OCI-LY1 (cell line): ENCODE data around the gene COL23A1.

ENCODE experiments used
- H2AFZ ChIP-seq: fragments of 200-600 bp; sonication (generic), shearing (Covaris generic); 2 replicates; pipeline ENCODE4 v1.6.0; 2014; ENCODE audit warnings: antibody characterized with exemption, mild to moderate bottlenecking, low read length
- H3F3A ChIP-seq: fragments of 200-600 bp; sonication (generic), shearing (Covaris generic); 2 replicates; pipeline ENCODE4 v1.6.0; 2014; ENCODE audit warnings: mild to moderate bottlenecking, antibody characterized with exemption, low read length, moderate library complexity; ENCODE audit not compliant: insufficient read depth
- H3K27ac ChIP-seq: fragments of 200-600 bp; sonication (generic); 2 replicates; pipeline ENCODE4 v1.5.1; 2014; ENCODE audit warnings: low read length, mixed run types, mild to moderate bottlenecking, low read depth; ENCODE audit not compliant: poor library complexity, severe bottlenecking
- H3K27me3 ChIP-seq: fragments of 200-600 bp; sonication (generic); 2 replicates; pipeline ENCODE4 v1.6.0; 2014; ENCODE audit warnings: antibody characterized with exemption, mild to moderate bottlenecking, low read length, moderate library complexity; ENCODE audit not compliant: insufficient read depth
- H3K36me3 ChIP-seq: fragments of 200-600 bp; sonication (generic); 2 replicates; pipeline ENCODE4 v1.6.1; 2014; ENCODE audit warnings: mild to moderate bottlenecking, antibody characterized with exemption, low read length, moderate library complexity, mixed read lengths; ENCODE audit not compliant: insufficient read depth
- H3K4me1 ChIP-seq: fragments of 200-600 bp; sonication (generic); 2 replicates; pipeline ENCODE4 v1.5.1; 2014; ENCODE audit warnings: mild to moderate bottlenecking, low read length, moderate library complexity; ENCODE audit not compliant: insufficient read depth, severe bottlenecking
- H3K4me2 ChIP-seq: fragments of 200-600 bp; sonication (generic), shearing (Covaris generic); 2 replicates; pipeline ENCODE4 v1.6.1; 2014; ENCODE audit warnings: low read length
- H3K4me3 ChIP-seq: fragments of 200-600 bp; sonication (generic); 2 replicates; pipeline ENCODE4 v1.5.1; 2014; ENCODE audit warnings: low read length, low read depth, mild to moderate bottlenecking, mixed read lengths; ENCODE audit not compliant: poor library complexity, severe bottlenecking
- H3K79me2 ChIP-seq: fragments of 200-600 bp; shearing (Covaris generic); 2 replicates; pipeline ENCODE4 v1.6.1; 2016; ENCODE audit warnings: mixed run types, low read length, mixed read lengths; ENCODE audit not compliant: insufficient read depth
- H3K9ac ChIP-seq: fragments of 200-600 bp; sonication (generic), shearing (Covaris generic); 2 replicates; pipeline ENCODE4 v1.6.1; 2014; ENCODE audit warnings: mild to moderate bottlenecking, low read length, mixed read lengths
- H3K9me2 ChIP-seq: fragments of 200-600 bp; sonication (generic), shearing (Covaris generic); 2 replicates; pipeline ENCODE4 v1.6.1; 2014; ENCODE audit warnings: low read depth, mild to moderate bottlenecking, low read length, mixed read lengths
- H3K9me3 ChIP-seq: fragments of 200-600 bp; shearing (Covaris generic); 2 replicates; pipeline ENCODE4 v1.6.1; 2014; ENCODE audit warnings: low read length, mixed read lengths
- H4K20me1 ChIP-seq: fragments of 200-600 bp; sonication (generic), shearing (Covaris generic); 2 replicates; pipeline ENCODE4 v1.6.0; 2016; ENCODE audit warnings: mild to moderate bottlenecking, low read length; ENCODE audit not compliant: insufficient read depth
- EZH2 ChIP-seq: fragments of 200-600 bp; sonication (generic), shearing (Covaris generic); IDR thresholded peaks from 2 replicates; pipeline ENCODE4 v1.8.0; 2017; ENCODE audit warnings: borderline replicate concordance, mixed run types, mild to moderate bottlenecking, antibody characterized with exemption, low read length, moderate library complexity, mixed read lengths
- TF ChIP-seq, protein P1 (sequence below): fragments of 200-600 bp; sonication (generic), shearing (Covaris generic); IDR thresholded peaks from 2 replicates; pipeline ENCODE4 v1.5.1; 2017; ENCODE audit warnings: mild to moderate bottlenecking, antibody characterized with exemption, low read length, moderate library complexity, mixed read lengths

The COL23A1 gene

DNA sequence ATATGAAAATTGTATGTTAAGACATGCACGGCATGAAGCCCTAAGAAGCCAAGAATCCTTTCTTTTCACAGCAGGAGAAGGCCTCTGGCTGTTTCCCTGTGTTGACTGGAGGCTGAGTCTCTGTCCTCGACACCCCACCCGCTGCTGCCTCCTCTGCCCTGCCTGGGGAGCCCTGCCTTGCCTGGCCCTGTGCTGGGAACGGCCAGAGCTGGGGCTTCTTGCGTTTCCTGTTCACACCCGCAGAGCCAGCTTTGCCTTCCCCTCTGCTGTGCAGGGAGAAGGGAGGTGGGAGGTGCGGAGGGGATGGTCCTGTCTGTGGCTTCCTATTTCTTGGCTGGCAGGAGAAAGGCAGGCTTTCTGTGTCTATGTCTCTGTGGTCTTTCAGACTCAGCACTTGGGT is 396.2 kb downstream of the COL23A1 start:
- no peaks in the 10 kb centered on the region for H3K9me3 ChIP-seq
- H3F3A ChIP-seq, result no peaks in the 10 kb centered on the region
- H3K4me1 ChIP-seq, result no peaks in the 10 kb centered on the region
- H3K9me2 ChIP-seq, result no peaks in the 10 kb centered on the region
- no peak overlapping the region for H3K27ac ChIP-seq
- no peak overlapping the region for H3K4me3 ChIP-seq
- H3K36me3 ChIP-seq, result no peaks in the 10 kb centered on the region
- H4K20me1 ChIP-seq, result no peaks in the 10 kb centered on the region
- H3K79me2 ChIP-seq, result no peaks in the 10 kb centered on the region
- no peak for TF ChIP-seq EZH2
- TF ChIP-seq, protein P1, sequence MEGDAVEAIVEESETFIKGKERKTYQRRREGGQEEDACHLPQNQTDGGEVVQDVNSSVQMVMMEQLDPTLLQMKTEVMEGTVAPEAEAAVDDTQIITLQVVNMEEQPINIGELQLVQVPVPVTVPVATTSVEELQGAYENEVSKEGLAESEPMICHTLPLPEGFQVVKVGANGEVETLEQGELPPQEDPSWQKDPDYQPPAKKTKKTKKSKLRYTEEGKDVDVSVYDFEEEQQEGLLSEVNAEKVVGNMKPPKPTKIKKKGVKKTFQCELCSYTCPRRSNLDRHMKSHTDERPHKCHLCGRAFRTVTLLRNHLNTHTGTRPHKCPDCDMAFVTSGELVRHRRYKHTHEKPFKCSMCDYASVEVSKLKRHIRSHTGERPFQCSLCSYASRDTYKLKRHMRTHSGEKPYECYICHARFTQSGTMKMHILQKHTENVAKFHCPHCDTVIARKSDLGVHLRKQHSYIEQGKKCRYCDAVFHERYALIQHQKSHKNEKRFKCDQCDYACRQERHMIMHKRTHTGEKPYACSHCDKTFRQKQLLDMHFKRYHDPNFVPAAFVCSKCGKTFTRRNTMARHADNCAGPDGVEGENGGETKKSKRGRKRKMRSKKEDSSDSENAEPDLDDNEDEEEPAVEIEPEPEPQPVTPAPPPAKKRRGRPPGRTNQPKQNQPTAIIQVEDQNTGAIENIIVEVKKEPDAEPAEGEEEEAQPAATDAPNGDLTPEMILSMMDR, result no peak
- no peak overlapping the region for H3K9ac ChIP-seq
- H2AFZ ChIP-seq, result no peak overlapping the region
- H3K27me3 ChIP-seq, result peaks cover under 1% of the 10 kb centered on the region; the same call in 1 of the 2 replicates
- H3K4me2 ChIP-seq, result no peak overlapping the region

DNA sequence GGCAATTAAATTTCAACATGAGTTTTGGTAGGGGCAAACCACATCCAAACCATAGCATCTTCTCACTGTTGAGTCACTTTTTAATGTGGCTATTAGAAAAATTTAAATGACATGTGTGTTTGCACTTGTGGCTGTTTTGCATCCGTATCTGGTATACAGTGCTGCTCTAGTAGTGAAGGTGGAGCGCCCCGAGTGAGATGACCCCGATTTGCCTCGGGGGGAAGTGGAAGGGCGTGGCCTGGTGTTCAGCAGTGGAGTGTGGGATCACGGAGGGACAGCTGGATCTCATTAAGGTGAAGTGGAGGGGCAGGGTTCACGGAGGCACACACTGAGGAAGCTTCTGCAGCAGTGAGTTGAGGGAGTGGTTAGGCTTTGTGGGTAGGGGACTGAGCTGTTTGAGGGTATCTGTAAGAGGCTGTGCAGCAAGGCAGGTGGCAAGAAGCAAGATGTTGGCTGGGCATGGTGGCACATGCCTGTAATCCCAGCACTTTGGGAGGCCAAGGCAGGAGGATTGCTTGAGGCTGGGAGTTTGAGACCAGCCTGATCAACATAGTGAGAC is 396.9 kb downstream of the COL23A1 start:
- Histone ChIP-seq H3K79me2 (no peaks in the 10 kb centered on the region), H3K9me3 (no peaks in the 10 kb centered on the region), H3K9ac (no peak overlapping the region), H2AFZ (no peak overlapping the region), H4K20me1 (no peaks in the 10 kb centered on the region), H3F3A (no peaks in the 10 kb centered on the region), H3K4me3 (no peak overlapping the region), H3K4me2 (no peak overlapping the region), H3K9me2 (no peaks in the 10 kb centered on the region), H3K36me3 (no peaks in the 10 kb centered on the region), H3K27me3 (peaks cover 5% of the 10 kb centered on the region; the same call in 1 of the 2 replicates), H3K4me1 (no peaks in the 10 kb centered on the region), H3K27ac (no peak overlapping the region)
- TF ChIP-seq EZH2, result no peak
- TF ChIP-seq, protein P1, result no peak

DNA sequence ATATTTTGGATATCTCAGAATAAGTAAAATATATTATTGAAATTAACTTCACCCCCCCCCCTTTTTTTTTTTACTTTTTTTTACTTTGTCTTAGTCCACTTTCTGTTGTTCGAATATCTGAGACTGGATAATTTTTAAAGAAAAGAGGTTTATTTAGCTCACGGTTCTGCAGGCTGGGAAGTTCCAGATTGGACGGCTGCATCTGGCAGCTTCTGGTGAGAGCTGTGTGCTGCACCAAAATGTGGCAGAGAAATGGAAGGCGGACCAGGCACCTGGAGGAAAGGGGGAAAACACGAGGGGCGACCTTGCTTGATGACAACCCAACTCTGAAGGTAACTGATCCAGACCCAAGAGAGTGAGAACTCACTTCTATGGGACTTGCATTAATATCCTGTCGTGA is 397.4 kb downstream of the COL23A1 start:
- Histone ChIP-seq H3K4me3 (no peak overlapping the region), H3F3A (no peaks in the 10 kb centered on the region), H3K4me2 (no peak overlapping the region), H3K9me3 (no peaks in the 10 kb centered on the region), H3K9ac (no peak overlapping the region), H3K36me3 (no peaks in the 10 kb centered on the region), H3K79me2 (no peaks in the 10 kb centered on the region), H2AFZ (no peak overlapping the region), H3K27me3 (peaks cover 5% of the 10 kb centered on the region; the same call in 1 of the 2 replicates), H3K27ac (no peak overlapping the region), H4K20me1 (no peaks in the 10 kb centered on the region), H3K4me1 (no peaks in the 10 kb centered on the region), H3K9me2 (no peaks in the 10 kb centered on the region)
- TF ChIP-seq, protein P1, result no peak
- no peak for TF ChIP-seq EZH2
